ENCODE results near the gene DLGAP4. TPM values are rescaled to one million over a fixed set of nuclear protein-coding genes. Genes with fewer than 3 reads are reported as not detected.

The DLGAP4 gene
- total RNA-seq, 1 donor from 2014 or later = 83.1 TPM

DNA sequence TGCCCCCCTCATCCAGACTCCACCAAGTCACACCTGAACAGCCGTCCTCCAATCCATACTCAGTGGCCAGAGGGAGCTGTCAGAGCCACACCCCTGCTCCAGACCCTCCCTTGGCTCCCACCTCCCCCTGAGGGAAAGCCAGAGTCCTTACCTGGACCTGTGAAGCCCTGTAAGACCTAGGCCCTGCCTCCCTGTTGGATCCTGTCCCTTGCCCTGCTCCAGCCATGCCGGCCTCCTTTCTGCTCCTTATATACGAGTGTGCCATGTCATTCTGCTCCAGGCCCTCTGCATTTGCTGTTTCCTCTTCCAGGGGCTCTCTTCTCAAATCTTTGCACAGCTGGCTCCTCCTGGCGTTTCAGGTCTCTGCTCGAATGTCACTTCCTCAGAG lies 134.9 kb downstream of the DLGAP4 start:
- no peak for DNase-seq (ENCODE audit: low spot score)

DNA sequence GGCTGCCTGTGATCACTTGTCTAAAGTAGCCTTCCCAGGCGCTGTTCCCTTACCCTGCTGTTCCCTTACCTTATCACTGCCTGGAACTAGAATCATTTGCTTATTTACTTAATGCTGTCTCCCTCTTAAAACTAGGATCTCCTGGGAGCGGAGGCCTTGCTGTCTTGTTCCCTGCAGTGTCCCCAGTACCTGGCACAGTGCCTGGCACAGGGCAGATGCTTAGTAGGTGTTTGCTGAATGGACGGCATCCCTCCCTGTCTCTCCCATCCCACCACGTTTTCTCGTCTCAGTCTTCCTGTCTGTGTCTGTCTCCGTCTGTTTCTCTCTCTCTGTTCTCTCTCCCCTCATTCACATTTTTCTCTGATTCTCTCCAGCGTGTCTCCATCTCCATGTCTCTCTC lies 135.3 kb downstream of the DLGAP4 start:
- DNase-seq (ENCODE audit: low spot score) = no peak

DNA sequence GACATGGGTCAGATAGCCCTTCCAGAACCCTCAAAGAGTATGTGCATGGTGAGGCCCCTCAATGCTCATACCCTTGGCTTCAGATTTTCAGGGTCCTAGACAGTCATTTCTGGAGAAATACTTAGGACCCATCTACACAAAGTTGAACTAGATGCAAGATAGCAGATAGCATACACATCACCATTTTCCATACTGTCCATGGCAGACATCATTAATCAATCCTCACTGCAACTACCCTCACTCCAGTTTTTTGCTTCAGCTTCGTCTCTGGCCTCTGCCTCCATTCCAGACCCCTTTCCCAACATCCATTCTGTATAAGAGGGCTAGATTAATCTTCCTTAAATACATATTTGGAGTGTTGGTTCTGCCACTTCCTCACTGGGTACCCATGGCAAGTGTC lies 139.7 kb downstream of the DLGAP4 start:
- DNase-seq (ENCODE audit: low spot score) = no peak

DNA sequence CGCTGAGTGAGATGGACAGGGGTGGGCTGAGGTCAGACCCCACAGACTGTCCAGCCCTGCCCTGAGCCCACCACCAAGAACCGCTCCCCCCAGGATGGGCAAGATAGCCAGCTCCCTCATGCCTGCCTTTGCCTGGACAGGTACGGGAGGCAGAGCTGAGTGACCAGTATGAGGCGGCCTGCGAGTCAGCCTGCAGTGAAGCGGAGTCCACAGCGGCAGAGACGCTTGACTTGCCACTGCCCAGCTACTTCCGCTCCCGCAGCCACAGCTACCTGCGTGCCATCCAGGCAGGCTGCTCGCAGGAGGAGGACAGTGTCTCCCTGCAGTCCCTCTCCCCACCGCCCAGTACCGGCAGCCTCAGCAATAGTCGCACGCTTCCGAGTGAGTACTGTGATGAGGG lies 140.4 kb downstream of the DLGAP4 start:
- DNase-seq (ENCODE audit: low spot score) = no peak

DNA sequence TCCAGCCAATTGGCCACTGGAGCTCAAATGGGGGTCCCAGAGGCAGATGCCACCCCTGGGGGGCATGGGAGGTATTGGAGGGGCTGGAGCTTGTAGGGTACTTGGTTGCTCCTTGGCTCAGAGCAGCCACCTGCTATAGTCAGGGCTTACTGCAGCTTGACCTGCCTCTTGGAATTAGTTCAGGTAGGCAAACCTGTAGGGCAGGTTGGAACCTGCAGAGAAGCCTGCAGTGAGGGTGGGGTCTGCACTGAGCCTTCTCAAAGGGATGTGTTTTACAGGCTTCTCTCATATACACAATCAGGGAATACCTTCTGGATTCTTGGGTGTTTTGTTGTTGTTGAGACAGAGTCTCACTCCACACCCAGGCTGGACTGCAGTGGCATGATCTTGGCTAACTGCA lies 141.0 kb downstream of the DLGAP4 start:
- no peak for DNase-seq (ENCODE audit: low spot score)

DNA sequence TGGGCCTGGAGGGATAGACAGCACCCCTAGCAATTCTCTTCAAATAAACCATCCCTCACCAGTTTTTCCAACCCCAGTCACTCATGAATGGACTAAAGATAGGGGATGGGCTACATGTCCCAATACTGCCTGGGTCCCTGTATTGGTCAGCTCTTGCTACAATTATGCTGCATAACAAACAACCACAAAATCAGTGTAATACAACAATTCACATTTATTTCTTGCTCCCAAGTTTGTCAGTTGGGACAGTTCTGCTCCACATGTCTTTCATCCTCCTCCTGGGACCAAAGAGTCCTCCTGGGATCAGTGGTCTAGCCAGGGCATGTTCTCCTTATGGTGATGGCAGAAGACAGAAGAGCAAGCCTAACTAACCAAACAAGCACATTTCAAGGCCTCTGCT lies 143.5 kb downstream of the DLGAP4 start:
- DNase-seq (ENCODE audit: low spot score) = no peak

DNA sequence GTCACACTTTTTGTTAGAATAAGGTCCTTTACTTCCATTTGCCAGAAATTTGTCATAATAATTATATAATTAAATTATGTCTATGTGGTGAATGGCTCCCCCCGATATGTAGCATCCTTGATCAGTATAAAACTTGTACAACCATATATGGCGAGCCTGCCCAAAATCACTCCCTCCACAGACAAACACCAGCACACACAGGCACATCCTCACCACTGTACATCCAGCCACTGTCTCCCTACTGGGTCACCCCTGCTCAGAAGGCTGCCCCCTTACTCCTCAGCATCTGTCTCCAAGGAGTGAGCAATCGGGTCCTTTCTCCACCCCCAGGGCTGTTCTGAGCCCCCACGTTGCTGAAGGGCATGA lies 148.2 kb downstream of the DLGAP4 start:
- DNase-seq (ENCODE audit: low spot score) = no peak

DNA sequence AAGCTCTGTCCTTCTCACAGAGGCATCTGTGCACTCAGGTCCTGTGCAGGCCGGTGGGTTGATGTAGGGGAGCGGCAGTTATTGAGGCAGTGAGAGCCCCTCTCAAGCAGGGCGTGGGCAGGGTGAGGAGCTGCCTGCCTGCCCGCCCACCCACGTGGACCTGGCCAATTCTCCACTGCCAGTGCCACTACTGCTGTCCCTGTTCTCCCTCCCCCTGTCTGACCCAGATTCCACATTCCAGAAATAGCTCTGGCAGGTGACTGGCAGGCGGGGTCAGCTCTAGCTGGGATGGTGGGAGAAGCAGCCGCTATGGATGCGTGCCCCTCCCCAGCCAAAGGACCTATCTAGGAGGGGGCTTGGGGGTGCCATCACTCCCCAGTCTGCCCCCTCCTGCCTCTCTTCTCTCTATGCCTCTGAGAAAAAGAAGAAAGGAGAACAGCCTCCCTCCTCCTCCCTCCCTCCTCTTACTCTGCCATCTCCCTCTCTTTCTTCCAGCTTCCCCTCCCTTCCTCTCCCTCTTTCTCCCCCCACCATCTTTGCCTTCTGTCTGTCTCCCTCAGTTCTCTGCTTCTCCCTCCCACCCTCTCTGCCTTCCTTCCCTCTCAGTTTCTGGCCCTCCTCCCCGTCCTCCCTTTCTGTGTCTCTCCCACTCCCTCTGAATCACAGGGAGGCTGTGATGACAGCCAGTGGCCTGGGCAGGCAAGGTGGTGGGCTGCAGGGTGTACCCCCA lies 148.7 kb downstream of the DLGAP4 start:
- DNase-seq (ENCODE audit: low spot score) = no peak

DNA sequence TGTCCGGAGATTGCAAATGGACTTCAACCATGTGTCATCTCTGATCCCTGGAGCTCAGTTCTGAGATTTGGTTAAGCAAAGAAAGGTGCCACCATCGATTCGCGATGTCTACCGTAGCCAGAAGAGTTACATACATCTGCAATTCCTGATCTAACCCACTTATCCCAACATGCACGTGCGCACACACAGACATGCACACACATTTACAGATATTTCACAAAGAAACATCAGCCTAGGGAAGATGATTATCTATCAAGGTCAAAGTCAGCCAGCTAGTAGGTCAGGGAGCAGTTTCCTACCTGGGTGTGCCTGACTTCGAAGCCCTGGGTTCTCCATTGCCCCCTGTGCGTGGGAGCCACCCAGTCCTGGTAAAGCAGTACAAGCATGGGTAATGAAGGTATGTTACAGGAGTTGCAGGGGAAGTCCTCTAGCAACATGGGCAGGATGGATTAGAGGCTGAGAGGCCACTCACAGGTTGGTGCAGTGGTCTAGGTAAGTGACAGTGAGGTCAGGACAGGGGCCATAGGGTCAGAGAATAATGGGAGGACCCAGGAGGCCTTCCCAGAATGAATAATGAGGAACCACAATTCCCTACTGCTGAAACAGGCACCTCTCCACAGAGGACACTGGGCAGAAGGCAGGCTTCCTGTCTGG lies 150.0 kb downstream of the DLGAP4 start:
- DNase-seq (ENCODE audit: low spot score) = no peak

DNA sequence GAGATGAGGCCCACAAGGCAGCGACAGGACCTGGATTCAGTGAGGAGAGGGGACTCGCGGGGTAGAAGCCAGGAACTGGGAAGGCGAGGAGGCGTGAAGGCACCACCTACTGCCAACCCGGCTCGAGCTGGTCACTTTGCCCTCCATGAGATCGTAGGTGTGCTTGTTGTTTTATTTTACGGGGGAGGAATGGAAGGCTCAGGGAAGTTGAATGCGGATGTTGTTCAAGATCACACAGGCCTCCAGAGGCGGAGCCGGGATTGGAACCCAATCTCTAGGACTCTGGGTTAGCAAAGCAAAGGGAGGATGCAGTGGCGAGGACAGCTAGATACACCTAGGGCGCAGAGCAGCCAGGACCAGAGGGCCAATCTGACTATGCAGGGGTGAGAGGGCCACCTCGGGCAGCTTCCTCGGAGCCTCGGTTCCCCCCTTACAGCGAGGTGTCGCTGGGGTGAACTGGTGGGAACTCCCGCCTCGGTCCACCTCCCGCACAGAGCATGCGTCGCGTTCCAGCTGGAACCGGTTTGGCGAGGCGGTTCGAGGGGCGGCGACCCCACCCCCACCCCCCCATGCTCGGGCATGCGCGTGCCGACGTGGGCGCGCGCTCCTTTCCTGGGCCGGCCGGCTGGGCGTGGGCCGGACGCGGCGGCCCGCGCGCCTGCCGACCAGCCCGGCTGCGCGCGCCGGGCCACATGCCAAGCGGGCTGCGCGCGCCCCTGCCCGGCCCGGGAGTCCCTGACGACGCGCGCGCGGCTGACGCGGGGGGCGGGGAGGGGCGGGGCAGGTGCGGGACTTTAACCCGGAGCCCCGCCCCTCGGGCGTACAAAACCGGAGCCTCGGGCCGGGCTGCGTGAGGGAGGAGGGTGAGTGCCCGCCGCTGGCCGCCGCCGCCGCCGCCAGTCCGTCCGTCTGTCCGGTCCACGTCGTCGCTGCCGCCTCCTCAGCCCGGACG lies 154.8 kb downstream of the DLGAP4 start:
- DNase-seq (ENCODE audit: low spot score) = peak; percentile 96

DNA sequence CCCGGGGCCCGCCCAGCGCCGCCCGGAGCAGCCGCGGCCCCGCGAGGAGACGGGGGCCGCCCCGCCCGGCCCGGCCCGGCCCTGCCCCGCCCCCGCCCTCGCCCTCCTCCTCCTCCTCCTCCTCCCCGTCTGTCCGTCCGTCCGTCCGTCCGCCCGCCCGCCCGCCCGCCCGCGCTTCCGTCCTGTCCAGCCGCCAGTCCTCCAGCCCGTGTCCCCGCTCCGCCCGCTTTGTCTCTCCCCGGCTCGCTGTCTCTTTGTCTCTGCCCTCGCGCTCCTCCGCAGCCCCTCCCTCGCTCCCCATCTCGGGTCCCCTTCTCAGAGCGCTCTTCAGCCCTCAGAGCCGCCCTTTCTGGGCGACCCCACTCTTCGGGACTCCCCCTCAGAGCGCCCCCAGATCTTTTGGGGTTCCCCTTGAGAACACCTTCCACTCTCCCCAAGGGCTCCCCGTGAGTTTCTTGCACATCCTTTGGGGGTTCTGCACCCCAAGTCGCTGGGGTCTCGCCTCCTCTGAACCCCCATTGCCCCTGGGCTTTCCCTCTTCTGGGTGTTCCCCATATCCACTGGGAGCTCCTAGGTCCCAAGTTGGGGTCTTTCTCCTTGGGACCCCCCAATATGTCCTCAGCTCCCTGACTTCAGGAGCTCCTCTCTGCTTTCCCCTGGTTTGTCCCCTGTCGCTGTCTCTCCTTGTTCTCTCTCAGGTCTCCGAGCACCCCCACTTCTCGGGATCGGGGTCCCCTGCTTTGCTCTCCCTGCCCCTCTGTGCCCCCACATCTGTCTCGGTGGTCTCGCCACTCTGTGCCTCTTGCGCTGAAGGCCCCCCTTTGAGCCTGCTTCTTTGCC lies 155.7 kb downstream of the DLGAP4 start:
- no peak for DNase-seq (ENCODE audit: low spot score)

DNA sequence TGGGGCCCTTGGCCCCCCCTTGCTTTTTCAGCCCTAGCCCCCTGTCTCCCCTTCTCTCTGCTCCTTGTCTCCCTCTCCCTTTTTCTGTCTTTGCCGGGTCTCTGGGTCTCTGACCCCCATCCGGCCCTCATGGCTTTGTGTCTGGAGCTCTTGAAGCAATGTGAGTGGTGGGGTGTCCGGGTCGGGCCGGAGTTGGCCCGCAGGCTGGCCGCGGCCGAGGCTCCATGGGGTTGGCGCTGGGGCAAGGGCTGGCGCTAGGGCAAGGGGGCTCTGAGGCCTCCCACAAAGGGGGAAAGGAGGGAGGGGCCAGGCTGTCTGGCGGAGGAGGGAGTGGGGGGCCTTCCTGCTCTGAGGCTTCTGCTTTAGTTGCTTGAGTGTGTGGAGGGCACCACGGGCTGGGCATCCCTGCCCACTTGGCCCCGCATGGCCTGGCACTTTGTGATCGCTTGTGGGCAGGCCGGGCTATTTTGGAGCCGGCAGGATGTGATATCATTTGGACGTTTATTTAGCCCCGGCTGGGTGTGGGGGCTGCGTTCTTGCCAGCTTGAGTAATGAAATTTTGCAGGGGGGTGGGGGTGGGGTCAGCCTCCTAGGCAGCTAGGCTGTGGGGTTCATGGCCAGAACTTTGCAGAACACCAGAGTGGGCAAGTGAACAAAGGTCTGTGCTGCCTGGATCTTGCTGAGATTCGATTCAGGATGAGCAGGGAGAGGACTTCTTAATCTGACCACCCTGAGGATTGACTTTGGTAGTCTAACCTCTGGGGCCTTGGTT lies 156.5 kb downstream of the DLGAP4 start:
- no peak for DNase-seq (ENCODE audit: low spot score)

DNA sequence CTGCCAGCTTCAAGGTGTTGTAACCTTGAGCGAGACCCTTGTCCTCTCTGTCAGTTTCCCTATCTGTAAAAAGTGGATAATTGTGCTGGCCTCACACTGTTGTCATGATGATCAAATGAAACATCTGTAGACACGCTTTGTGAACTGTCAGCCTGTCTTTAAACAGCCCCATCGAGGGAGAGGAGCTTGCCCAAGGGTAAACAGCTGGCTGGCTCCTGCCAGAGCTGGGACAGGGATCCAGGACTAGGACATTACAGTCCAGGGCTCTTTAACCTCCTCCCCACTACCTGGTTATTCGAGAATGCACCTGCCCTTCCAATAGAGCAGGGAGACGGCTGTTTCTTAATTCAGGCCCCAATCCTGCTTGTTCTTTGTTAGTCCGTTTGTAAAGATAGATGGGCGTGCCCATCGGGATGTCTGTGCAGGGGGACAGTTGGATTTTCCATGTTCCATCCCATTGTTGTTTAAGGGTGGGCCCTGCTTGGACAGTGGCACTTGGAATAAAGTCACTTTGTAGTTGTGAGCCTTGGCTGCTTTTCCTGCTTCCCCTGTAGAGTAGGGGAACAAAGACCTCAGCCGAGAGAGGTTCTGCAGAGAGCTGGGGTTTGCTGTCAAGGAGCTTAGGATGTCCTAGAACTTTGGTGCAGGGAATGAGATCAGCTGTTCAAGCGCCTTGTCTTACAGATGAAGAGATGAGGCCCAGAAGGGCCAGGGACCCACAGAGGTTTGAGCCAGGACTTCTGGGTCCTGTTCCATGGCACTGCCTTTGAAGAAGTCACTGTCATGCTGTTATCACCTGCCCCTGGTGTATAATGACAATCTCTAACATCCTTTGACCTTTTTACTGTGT lies 157.3 kb downstream of the DLGAP4 start:
- no peak for DNase-seq (ENCODE audit: low spot score)

DNA sequence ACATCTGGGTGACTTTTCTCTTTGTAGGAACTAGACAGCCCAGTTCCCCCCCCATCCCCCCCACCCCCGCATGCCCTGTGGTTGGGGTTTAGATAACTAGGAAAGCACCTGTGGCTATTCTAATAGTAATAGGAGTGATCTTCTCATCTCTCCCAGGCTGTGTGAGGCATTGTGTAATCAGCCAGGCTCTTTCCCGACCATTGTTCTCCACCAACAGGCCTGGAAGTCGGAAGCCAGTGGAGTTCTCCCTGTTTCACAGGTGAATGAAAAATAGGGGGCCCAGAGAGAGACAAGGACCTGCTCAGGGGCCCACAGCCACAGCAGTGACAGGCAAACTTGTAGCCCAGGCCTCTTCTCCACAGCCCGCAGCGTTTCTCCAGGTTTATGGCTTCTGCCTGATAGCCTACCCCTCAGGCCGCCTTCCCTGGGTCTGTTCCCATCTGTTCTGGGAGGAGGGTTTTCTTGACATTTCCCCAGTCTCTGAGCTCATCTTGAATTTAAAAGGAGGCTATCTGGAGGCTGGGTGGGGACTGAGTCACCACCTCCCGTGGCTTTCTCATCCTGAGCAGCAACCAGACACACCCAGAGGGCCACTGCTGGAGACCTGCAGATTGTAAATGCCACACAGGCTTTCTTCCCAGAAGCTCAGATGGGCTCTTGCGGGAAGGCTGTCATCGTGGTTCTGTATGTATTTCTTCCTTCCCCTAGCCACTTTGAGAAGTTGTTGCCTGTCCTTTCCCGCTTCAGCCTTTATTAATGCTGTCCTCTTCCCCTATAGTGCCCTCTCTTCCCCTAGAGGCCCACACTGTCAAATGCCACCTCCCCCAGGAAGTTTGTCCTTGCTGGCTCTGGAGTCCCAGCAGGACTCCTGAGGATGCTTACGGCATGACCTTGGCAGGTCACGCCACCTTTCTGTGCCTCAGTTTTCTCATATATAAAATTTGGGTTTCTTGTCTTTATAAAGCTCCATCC lies 159.3 kb downstream of the DLGAP4 start:
- no peak for DNase-seq (ENCODE audit: low spot score)

DNA sequence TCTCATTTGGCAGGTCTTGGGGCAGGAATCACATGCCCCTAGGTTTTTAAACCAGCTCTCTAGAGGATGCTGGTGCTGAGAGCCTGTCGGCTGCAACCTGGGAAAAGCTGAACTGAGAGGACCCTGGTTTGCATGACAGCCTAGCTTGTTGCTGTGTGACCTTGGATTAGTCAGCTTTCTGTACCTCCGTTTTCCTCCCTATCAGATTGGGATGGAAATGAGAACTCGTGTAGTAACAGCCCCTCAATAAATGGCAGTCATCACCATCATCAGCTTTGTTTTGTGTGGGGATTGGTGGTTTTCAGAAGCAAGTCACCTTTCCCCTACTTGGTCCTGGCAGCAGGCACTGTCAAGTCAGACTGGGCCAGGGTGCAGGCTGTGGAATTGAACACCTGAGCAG lies 159.9 kb downstream of the DLGAP4 start:
- no peak for DNase-seq (ENCODE audit: low spot score)

DNA sequence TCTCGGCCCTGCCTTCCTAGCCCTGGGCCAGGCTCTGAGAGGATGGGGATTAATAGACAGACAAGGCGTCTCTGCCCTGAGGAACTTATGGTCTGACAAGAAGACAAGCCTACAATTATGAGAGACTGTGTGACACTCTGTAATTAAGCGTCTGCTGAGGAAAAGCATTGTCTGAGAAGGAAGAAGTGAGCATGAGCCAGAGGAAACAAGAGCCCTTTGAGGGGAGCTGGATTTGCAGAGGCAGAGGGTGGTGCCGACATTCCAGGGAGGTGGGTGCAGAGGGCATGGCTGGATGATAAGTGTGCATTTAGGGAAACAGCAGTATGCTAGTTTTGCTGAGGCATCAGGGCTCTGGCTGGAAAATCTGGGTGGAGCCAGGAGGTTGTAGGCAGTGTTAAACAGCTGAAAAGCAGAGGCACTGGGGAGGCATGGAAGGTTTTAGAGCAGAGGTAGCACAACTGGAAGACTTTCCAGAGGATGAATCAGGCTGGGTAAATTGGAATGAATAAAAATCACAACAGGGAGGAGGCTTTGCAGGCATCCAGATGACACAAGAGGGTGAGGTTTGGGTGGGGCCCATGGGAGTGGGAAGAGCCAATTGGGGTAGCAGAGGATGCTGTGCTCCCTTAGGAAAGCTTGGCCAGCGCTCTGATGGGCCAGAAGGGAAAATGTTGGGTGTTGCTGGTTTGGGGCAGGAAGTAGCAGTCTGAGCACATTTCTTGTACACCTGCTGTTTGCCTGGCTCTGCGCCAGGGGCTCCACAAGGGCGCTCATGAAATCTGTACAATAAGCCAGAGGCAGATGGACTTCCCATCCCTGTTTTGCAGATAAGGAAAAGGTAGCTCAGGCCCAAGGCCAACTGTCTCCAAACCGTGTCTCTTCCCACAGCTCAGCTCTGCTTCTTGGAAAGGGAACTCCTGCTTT lies 161.2 kb downstream of the DLGAP4 start:
- DNase-seq (ENCODE audit: low spot score) = no peak
